Large intestine (tissue), 3 donors: ENCODE results near the gene STK24. TPM values are rescaled to one million over a fixed set of nuclear protein-coding genes. Genes with fewer than 3 reads are reported as not detected.

Experiments
- DNase-seq, 2 donors: peaks; one replicate each; pipeline versions ENCODE4 v3.0.0 to v3.0.0-alpha.2; 2013
- H3K27ac ChIP-seq: one replicate; pipeline ENCODE4 v1.5.1; 2013; ENCODE audit warnings: low read length
- H3K27me3 ChIP-seq: 2 replicates; pipeline ENCODE4 v1.6.1; 2013; ENCODE audit warnings: low read length; ENCODE audit not compliant: control insufficient read depth, insufficient read depth
- H3K36me3 ChIP-seq: 2 replicates; pipeline ENCODE4 v1.6.1; 2013; ENCODE audit warnings: low read length; ENCODE audit not compliant: control insufficient read depth, insufficient read depth
- H3K4me1 ChIP-seq: one replicate; pipeline ENCODE4 v1.6.1; 2013; ENCODE audit warnings: low read length; ENCODE audit not compliant: control insufficient read depth, insufficient read depth
- H3K4me3 ChIP-seq: one replicate; pipeline ENCODE4 v1.5.1; 2013; ENCODE audit warnings: low read length
- H3K9me3 ChIP-seq: one replicate; pipeline ENCODE4 v1.6.1; 2013; ENCODE audit warnings: mild to moderate bottlenecking, low read depth, low read length, moderate library complexity; ENCODE audit not compliant: control insufficient read depth
- WGBS: methylation state at CpG from one replicate; pipeline ENCODE4 v1.1.5; 2013; ENCODE audit warnings: low lambda C conversion rate; ENCODE audit not compliant: insufficient coverage; 5-methylcytosine and 5-hydroxymethylcytosine counted together
- polyA plus RNA-seq: library from polyadenylated mRNA; unstranded; fragments of 120-200 nt; gene quantifications from one replicate; pipeline ENCODE4 v1.2.1, GENCODE V29; 2013

The STK24 gene
- polyA plus RNA-seq, 1 donor = 119 TPM

- WGBS = no CpG with 5 or more reads among the region's 18 CpGs
- no peaks in the 10 kb centered on the region for H3K27me3 ChIP-seq
- no peak overlapping the region for H3K27ac ChIP-seq
Measured at GRCh38 chr13:98445340-98446233, 131.3 kb downstream of the STK24 start.

GRCh38 chr13:98444381-98444780, 132.5 kb downstream of the STK24 start:
- H3K27me3 ChIP-seq = no peaks in the 10 kb centered on the region
- WGBS = no CpG with 5 or more reads among the region's 16 CpGs
- no peak overlapping the region for H3K4me3 ChIP-seq
- no peak overlapping the region for H3K27ac ChIP-seq
- H3K4me1 ChIP-seq = peaks cover 3% of the 10 kb centered on the region
- DNase-seq = no peak
- H3K36me3 ChIP-seq = peaks cover 49% of the 10 kb centered on the region
- no peaks in the 10 kb centered on the region for H3K9me3 ChIP-seq

More at GRCh38 chr13:98445340-98446233, 131.3 kb downstream of the STK24 start:
- peaks cover 3% of the 10 kb centered on the region for H3K4me1 ChIP-seq
- peak; percentile 45 to 56 for DNase-seq
- H3K36me3 ChIP-seq = peaks cover 48% of the 10 kb centered on the region
- H3K4me3 ChIP-seq = no peak overlapping the region
- H3K9me3 ChIP-seq = no peaks in the 10 kb centered on the region

GRCh38 chr13:98443800-98444325, 133.0 kb downstream of the STK24 start:
- H3K36me3 ChIP-seq = peaks cover 46% of the 10 kb centered on the region
- H3K27me3 ChIP-seq = no peaks in the 10 kb centered on the region
- H3K4me1 ChIP-seq = peaks cover 3% of the 10 kb centered on the region
- no peak overlapping the region for H3K27ac ChIP-seq
- no peak for DNase-seq
- no peak overlapping the region for H3K4me3 ChIP-seq
- WGBS = 100% methylated on average over 1 of the region's 21 CpGs
- no peaks in the 10 kb centered on the region for H3K9me3 ChIP-seq

GRCh38 chr13:98443329-98443728, 133.6 kb downstream of the STK24 start:
- WGBS = no CpG with 5 or more reads among the region's 11 CpGs
- Histone ChIP-seq H3K27ac (no peak overlapping the region), H3K27me3 (no peaks in the 10 kb centered on the region), H3K36me3 (peaks cover 43% of the 10 kb centered on the region), H3K4me1 (peaks cover 3% of the 10 kb centered on the region), H3K9me3 (no peaks in the 10 kb centered on the region), H3K4me3 (no peak overlapping the region)
- no peak for DNase-seq

- WGBS = no CpG with 5 or more reads among the region's 27 CpGs
- no peak for DNase-seq
- no peaks in the 10 kb centered on the region for H3K9me3 ChIP-seq
- H3K27ac ChIP-seq = no peak overlapping the region
- H3K4me3 ChIP-seq = no peak overlapping the region
- H3K27me3 ChIP-seq = no peaks in the 10 kb centered on the region
- peaks cover 37% of the 10 kb centered on the region for H3K36me3 ChIP-seq
- H3K4me1 ChIP-seq = peaks cover 3% of the 10 kb centered on the region
Measured at GRCh38 chr13:98442391-98443230, 134.3 kb downstream of the STK24 start.

DNA sequence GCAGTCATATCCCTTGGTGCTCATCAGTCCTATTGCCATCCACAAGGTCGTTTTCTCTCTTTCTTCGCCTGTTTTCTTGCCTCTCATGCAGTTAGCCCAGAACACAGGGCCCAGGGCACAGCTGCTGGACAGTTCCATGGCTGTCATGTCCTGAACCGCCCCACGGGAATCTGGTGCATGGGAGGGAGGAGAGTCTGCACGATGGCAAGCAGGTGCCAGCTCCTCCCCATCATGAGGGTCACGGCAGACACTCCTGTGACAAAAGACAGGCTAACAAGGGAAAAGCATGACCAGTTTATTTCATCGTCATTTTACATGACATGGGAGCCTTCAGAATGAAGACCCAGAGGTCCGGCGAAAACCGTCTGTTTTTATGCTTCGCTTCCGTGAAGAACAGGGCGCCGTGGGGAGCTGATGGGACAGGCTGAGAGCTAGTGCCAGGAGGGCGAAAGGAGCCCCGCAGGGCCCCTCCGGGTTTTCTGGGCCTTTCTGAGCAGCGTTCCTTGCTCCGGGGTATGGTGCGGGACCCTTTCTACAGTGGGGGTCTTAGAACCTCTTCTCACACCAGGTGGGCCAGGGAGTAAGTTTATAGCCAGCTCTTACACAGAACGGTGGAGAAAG, 135.7 kb downstream of the STK24 start:
- WGBS = no CpG with 5 or more reads among the region's 21 CpGs
- no peaks in the 10 kb centered on the region for H3K27me3 ChIP-seq

GRCh38 chr13:98440390-98441055, 136.4 kb downstream of the STK24 start:
- DNase-seq = no peak
- Histone ChIP-seq H3K27me3 (no peaks in the 10 kb centered on the region), H3K27ac (no peak overlapping the region), H3K4me1 (peaks cover 1% of the 10 kb centered on the region), H3K36me3 (peaks cover 24% of the 10 kb centered on the region), H3K9me3 (no peaks in the 10 kb centered on the region), H3K4me3 (no peak overlapping the region)
- no CpG with 5 or more reads among the region's 25 CpGs for WGBS

More for the DNA sequence above, 135.7 kb downstream of the STK24 start:
- H3K9me3 ChIP-seq = no peaks in the 10 kb centered on the region
- H3K4me1 ChIP-seq = peaks cover 3% of the 10 kb centered on the region
- no peak overlapping the region for H3K4me3 ChIP-seq
- DNase-seq = no peak
- H3K27ac ChIP-seq = no peak overlapping the region
- peaks cover 27% of the 10 kb centered on the region for H3K36me3 ChIP-seq

DNA sequence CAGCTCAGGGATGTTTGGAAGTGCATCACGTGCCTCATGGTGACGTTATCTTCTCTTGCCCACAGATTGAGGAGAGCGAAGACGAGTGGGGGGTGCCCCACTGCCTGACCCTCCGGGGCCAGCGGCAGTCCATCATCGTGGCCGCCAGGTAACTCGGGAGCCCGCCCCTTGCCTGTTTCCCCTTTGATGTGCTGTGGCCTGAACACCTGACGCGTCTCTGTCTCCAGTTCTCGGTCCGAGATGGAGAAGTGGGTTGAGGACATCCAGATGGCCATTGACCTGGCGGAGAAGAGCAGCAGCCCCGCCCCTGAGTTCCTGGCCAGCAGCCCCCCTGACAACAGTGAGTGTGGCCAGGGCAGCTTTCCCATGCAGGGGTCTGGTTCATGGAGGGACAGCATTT, 137.0 kb downstream of the STK24 start:
- Histone ChIP-seq H3K4me1 (no peaks in the 10 kb centered on the region), H3K4me3 (no peak overlapping the region), H3K27ac (no peak overlapping the region), H3K27me3 (no peaks in the 10 kb centered on the region), H3K36me3 (peaks cover 24% of the 10 kb centered on the region), H3K9me3 (no peaks in the 10 kb centered on the region)
- DNase-seq = no peak
- WGBS = no CpG with 5 or more reads among the region's 16 CpGs

GRCh38 chr13:98439126-98439828, 137.6 kb downstream of the STK24 start:
- peaks cover 24% of the 10 kb centered on the region for H3K36me3 ChIP-seq
- WGBS = 100% methylated on average over 1 of the region's 32 CpGs
- no peak overlapping the region for H3K27ac ChIP-seq
- no peaks in the 10 kb centered on the region for H3K9me3 ChIP-seq
- no peaks in the 10 kb centered on the region for H3K4me1 ChIP-seq
- peak in 1 of 2 donors; percentile 50 for DNase-seq
- H3K27me3 ChIP-seq = no peaks in the 10 kb centered on the region
- no peak overlapping the region for H3K4me3 ChIP-seq
